ENCODE data around the gene FOXC1. TPM values are rescaled to one million over a fixed set of nuclear protein-coding genes. Genes with fewer than 3 reads are reported as not detected.

FOXC1 gene
- total RNA-seq, 1 donor from 2014 or later: 84.4 TPM

GRCh38 chr6:1636272-1636825, 26.6 kb downstream of the FOXC1 start:
- no peak for TF ChIP-seq CTCF (IDR thresholded peaks at IDR 0.05)
- Mint-ChIP-seq H3K4me3 (ENCODE audit: unreplicated experiment) (no peak overlapping the region), H3K27me3 (ENCODE audit: low read depth) (no peaks in the 10 kb centered on the region), H3K27ac (ENCODE audit: unreplicated experiment) (no peak overlapping the region), H3K4me1 (ENCODE audit: low read depth) (peaks cover 4% of the 10 kb centered on the region), H3K36me3 (ENCODE audit: low read depth) (peaks cover 2% of the 10 kb centered on the region), H3K9me3 (ENCODE audit: low read depth) (peaks cover 3% of the 10 kb centered on the region)
- DNase-seq (ENCODE audit: low spot score): no peak

- H3K27me3 Mint-ChIP-seq (ENCODE audit: low read depth): no peaks in the 10 kb centered on the region
- H3K4me3 Mint-ChIP-seq (ENCODE audit: unreplicated experiment): no peak overlapping the region
- TF ChIP-seq CTCF (IDR thresholded peaks at IDR 0.05): no peak
- H3K27ac Mint-ChIP-seq (ENCODE audit: unreplicated experiment): no peak overlapping the region
- H3K36me3 Mint-ChIP-seq (ENCODE audit: low read depth): peaks cover 2% of the 10 kb centered on the region
- peaks cover 4% of the 10 kb centered on the region for H3K4me1 Mint-ChIP-seq (ENCODE audit: low read depth)
- peaks cover 1% of the 10 kb centered on the region for H3K9me3 Mint-ChIP-seq (ENCODE audit: low read depth)
- no peak for DNase-seq (ENCODE audit: low spot score)
Measured at GRCh38 chr6:1636971-1637871, 27.5 kb downstream of the FOXC1 start.

- Mint-ChIP-seq H3K27ac (ENCODE audit: unreplicated experiment) (no peak overlapping the region), H3K9me3 (ENCODE audit: low read depth) (no peaks in the 10 kb centered on the region), H3K4me1 (ENCODE audit: low read depth) (peaks cover 4% of the 10 kb centered on the region), H3K27me3 (ENCODE audit: low read depth) (no peaks in the 10 kb centered on the region), H3K4me3 (ENCODE audit: unreplicated experiment) (no peak overlapping the region), H3K36me3 (ENCODE audit: low read depth) (peaks cover 3% of the 10 kb centered on the region)
- no peak for DNase-seq (ENCODE audit: low spot score)
- TF ChIP-seq CTCF (IDR thresholded peaks at IDR 0.05): no peak
Measured at GRCh38 chr6:1639430-1639829, 29.7 kb downstream of the FOXC1 start.

- H3K4me1 Mint-ChIP-seq (ENCODE audit: low read depth): peaks cover 5% of the 10 kb centered on the region
- peaks cover 3% of the 10 kb centered on the region for H3K36me3 Mint-ChIP-seq (ENCODE audit: low read depth)
- no peak overlapping the region for H3K4me3 Mint-ChIP-seq (ENCODE audit: unreplicated experiment)
- peak overlapping the region; percentile 36 for H3K27ac Mint-ChIP-seq (ENCODE audit: unreplicated experiment)
- no peak for TF ChIP-seq CTCF (IDR thresholded peaks at IDR 0.05)
- H3K9me3 Mint-ChIP-seq (ENCODE audit: low read depth): no peaks in the 10 kb centered on the region
- no peaks in the 10 kb centered on the region for H3K27me3 Mint-ChIP-seq (ENCODE audit: low read depth)
- DNase-seq (ENCODE audit: low spot score): no peak
Measured at GRCh38 chr6:1640476-1640875, 30.8 kb downstream of the FOXC1 start.

- Mint-ChIP-seq H3K4me1 (ENCODE audit: low read depth) (peaks cover 10% of the 10 kb centered on the region), H3K27ac (ENCODE audit: unreplicated experiment) (no peak overlapping the region), H3K36me3 (ENCODE audit: low read depth) (peaks cover 3% of the 10 kb centered on the region), H3K27me3 (ENCODE audit: low read depth) (no peaks in the 10 kb centered on the region), H3K9me3 (ENCODE audit: low read depth) (no peaks in the 10 kb centered on the region), H3K4me3 (ENCODE audit: unreplicated experiment) (no peak overlapping the region)
- TF ChIP-seq CTCF (IDR thresholded peaks at IDR 0.05): no peak
- DNase-seq (ENCODE audit: low spot score): no peak
Measured at GRCh38 chr6:1641343-1641885, 31.7 kb downstream of the FOXC1 start.
